Transverse colon (tissue), 4 donors: ENCODE measurements around the gene TGM3. TPM values are rescaled to one million over a fixed set of nuclear protein-coding genes. Genes with fewer than 3 reads are reported as not detected.

ENCODE experiments used
- DNase-seq: peaks from one replicate; pipeline ENCODE4 v3.0.0-alpha.2; 2019
- H3K27ac ChIP-seq, 4 donors: fragments of 200-600 bp; sonication (generic); 2 replicates each; pipeline ENCODE4 v1.5.1; 2016 to 2018; ENCODE audit warnings: inconsistent platforms in 4 of 4
- H3K27me3 ChIP-seq: fragments of 200-600 bp; sonication (generic); 2 replicates; pipeline ENCODE4 v1.5.1; 2017; ENCODE audit warnings: inconsistent platforms
- H3K36me3 ChIP-seq, 4 donors: fragments of 200-600 bp; sonication (generic); 2 replicates each; pipeline ENCODE4 v1.5.1; 2017 to 2019; ENCODE audit warnings: inconsistent platforms in 4 of 4
- H3K4me1 ChIP-seq, 4 donors: fragments of 200-600 bp; sonication (generic); 2 replicates each; pipeline ENCODE4 v1.5.1; 2017 to 2020; ENCODE audit warnings: inconsistent platforms in 4 of 4
- H3K4me3 ChIP-seq, 4 donors: fragments of 200-600 bp; sonication (generic); 1 replicate in 1 of 4; 2 replicates in 3 of 4; pipeline versions ENCODE4 v1.5.1 to v1.6.1; 2017 to 2019; ENCODE audit warnings: inconsistent platforms in 4 of 4
- H3K9me3 ChIP-seq, 2 donors: fragments of 200-600 bp; sonication (generic); 2 replicates each; pipeline ENCODE4 v1.5.1; 2017 to 2019; ENCODE audit warnings: inconsistent platforms in 2 of 2
- EP300 ChIP-seq: sonication (generic); formaldehyde crosslinking; IDR thresholded peaks from one replicate; pipeline ENCODE4 v1.6.1; 2017; ENCODE audit warnings: antibody characterized with exemption, low read depth
- POLR2A ChIP-seq: fragments of 450-650 bp; IDR thresholded peaks from one replicate; pipeline ENCODE4 v1.6.1; 2016; ENCODE audit warnings: antibody characterized with exemption, mild to moderate bottlenecking, moderate library complexity
- POLR2AphosphoS5 ChIP-seq, 3 donors: sonication (generic); formaldehyde crosslinking; IDR thresholded peaks; one replicate each; pipeline ENCODE4 v1.6.1; 2016; ENCODE audit warnings: antibody characterized with exemption in 3 of 3
- WGBS, 2 donors: methylation state at CpG; one replicate each; pipeline ENCODE4 v1.1.5; 2018; ENCODE audit warnings: low coverage in 1 of 2; 5-methylcytosine and 5-hydroxymethylcytosine counted together
- in situ Hi-C, 4 donors: fragments of 200-750 bp; cut with MboI; loops; one replicate each; pipeline versions ENCODE4 v1.15.0 to v1.15.1; 2017; ENCODE audit warnings: low sequenced_read_pairs in 3 of 4, low pct_ligation_motif_present in 1 of 4, low pct_unique_long_range_greater_than_20kb in 1 of 4
- intact Hi-C: fragments of 100-400 bp; cut with DNase I; formaldehyde crosslinking; loops from one replicate; pipeline ENCODE4 v1.15.1; 2023; ENCODE audit warnings: low total_unique reads
- total RNA-seq, 4 donors: library from RNA; depleted of rRNA; stranded (reverse); fragments of >200 nt; gene quantifications; one replicate each; pipeline ENCODE4 v1.1.0, GENCODE V29; 2016
- TF ChIP-seq, protein P1 (sequence below), 5 experiments: fragments of 200-600 bp in 3 of 5; fragments of 450-650 bp in 2 of 5; sonication (generic) in 3 of 5; IDR thresholded peaks; 1 replicate in 2 of 5; 2 replicates in 3 of 5; pipeline ENCODE4 v1.5.1; 2016 to 2017; ENCODE audit warnings: antibody characterized with exemption in 5 of 5, inconsistent platforms in 3 of 5, mild to moderate bottlenecking in 2 of 5, moderate library complexity in 1 of 5

Gene TGM3
- total RNA-seq, 4 donors from 2014 or later, result 0.14 TPM; not detected in 3

DNA sequence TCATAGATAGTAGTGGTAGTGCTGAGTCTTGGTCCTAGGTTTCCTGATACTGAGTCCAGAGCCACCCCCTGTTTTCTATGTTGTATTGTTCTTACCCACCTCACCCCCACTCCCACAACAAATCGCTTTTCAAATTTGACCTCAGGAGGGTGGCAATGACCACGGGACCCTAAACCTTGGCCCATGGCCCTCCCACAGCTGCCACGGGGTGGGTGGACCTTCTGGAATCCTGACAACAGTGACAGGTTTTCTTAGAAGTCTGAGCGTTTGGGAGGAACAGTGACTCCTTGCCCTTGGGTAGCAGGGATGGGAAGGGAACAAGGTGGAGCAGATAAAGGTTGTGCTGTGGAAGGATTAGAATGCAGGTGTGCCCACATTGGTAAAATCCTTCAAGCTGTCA lies 36.9 kb downstream of the TGM3 start:
- TF ChIP-seq POLR2AphosphoS5 (IDR thresholded peaks at IDR 0.05), result no peak
- TF ChIP-seq POLR2A, result no peak
- TF ChIP-seq EP300, result no peak
- TF ChIP-seq, protein P1, sequence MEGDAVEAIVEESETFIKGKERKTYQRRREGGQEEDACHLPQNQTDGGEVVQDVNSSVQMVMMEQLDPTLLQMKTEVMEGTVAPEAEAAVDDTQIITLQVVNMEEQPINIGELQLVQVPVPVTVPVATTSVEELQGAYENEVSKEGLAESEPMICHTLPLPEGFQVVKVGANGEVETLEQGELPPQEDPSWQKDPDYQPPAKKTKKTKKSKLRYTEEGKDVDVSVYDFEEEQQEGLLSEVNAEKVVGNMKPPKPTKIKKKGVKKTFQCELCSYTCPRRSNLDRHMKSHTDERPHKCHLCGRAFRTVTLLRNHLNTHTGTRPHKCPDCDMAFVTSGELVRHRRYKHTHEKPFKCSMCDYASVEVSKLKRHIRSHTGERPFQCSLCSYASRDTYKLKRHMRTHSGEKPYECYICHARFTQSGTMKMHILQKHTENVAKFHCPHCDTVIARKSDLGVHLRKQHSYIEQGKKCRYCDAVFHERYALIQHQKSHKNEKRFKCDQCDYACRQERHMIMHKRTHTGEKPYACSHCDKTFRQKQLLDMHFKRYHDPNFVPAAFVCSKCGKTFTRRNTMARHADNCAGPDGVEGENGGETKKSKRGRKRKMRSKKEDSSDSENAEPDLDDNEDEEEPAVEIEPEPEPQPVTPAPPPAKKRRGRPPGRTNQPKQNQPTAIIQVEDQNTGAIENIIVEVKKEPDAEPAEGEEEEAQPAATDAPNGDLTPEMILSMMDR (IDR thresholded peaks at IDR 0.05), result no peak
- WGBS, 2 donors, result 61 to 79% methylated on average over 2 to 4 of the region's 4 CpGs
- Histone ChIP-seq H3K27ac (no peak overlapping the region), H3K9me3 (no peaks in the 10 kb centered on the region), H3K4me1 (peaks cover 0 to 4% (median 2%) of the 10 kb centered on the region in 4 donors), H3K4me3 (no peak overlapping the region), H3K36me3 (no peaks in the 10 kb centered on the region), H3K27me3 (no peaks in the 10 kb centered on the region)
- in situ Hi-C loops (no loop called here), intact Hi-C loops (no loop called here)
- no peak for DNase-seq

DNA sequence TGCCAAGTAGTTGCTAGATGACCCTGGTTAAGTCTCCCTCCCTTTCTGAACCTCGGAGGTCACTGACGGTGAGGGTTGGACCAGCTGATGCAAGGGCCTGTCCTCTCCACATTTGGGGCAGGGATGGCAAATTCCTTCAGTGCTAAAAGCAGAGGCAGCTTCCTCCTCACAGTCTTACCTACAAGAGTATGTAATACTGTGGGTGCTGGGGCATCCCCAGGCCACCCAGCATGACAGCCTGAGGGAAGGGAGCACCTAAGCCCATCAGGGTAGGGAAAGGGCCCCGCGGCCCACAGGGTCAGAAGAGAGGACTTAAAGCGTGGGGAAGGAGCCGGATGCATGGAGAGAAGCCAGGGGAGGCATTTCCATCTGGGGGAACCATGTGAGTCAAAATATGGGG lies 38.0 kb downstream of the TGM3 start:
- H3K4me3 ChIP-seq, result no peak overlapping the region
- H3K4me1 ChIP-seq, result peaks cover 0 to 4% (median 2%) of the 10 kb centered on the region in 4 donors
- TF ChIP-seq, protein P1 (IDR thresholded peaks at IDR 0.05), result no peak
- TF ChIP-seq POLR2AphosphoS5 (IDR thresholded peaks at IDR 0.05) (no peak), EP300 (no peak), POLR2A (no peak)
- 62 to 84% methylated on average over 2 to 6 of the region's 6 CpGs for WGBS, 2 donors
- no peaks in the 10 kb centered on the region for H3K27me3 ChIP-seq
- no peaks in the 10 kb centered on the region for H3K9me3 ChIP-seq
- in situ Hi-C loops, result no loop called here
- no peak for DNase-seq
- no peaks in the 10 kb centered on the region for H3K36me3 ChIP-seq
- no peak overlapping the region for H3K27ac ChIP-seq
- intact Hi-C loops, result no loop called here

DNA sequence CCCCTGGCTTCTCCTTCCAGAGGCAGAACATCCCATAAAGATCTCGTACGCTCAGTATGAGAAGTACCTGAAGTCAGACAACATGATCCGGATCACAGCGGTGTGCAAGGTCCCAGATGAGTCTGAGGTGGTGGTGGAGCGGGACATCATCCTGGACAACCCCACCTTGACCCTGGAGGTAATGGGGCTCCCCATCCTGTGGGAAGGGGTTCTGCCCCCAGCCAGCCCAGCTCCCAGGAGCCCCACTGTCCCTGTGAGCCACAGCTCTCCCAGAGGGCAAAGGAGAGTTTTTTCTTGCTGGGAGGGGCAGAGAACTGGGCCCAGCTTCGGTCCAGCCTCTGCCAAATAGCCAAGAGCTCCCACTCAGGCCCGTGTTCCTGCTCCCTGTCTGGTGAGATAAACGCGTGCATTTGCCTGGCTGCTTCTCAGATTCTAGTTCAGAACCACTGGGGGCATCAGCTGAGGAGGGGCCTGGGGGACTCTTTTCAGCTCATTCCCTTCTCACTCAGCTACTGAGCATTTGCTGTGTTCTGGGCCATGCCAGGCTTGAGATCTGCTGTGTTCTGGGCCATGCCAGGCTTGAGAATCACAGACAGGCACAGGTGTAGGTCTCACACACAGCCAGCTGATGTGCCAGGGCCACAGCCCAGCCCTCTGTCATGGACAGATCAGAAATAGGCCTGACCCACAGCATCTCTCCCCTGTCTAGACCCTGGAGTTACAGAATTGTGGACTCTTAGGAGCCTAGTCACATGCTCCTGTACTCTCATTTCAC lies 39.5 kb downstream of the TGM3 start:
- H3K4me3 ChIP-seq, result no peak overlapping the region
- 87% methylated on average over 9 of the region's 9 CpGs; no CpG with 5 or more reads in 1 of the 2 donors for WGBS, 2 donors
- intact Hi-C loops (no loop called here), in situ Hi-C loops (no loop called here)
- H3K36me3 ChIP-seq, result no peaks in the 10 kb centered on the region
- H3K27me3 ChIP-seq, result no peaks in the 10 kb centered on the region
- H3K9me3 ChIP-seq, result no peaks in the 10 kb centered on the region
- DNase-seq, result no peak
- H3K27ac ChIP-seq, result no peak overlapping the region
- peaks cover 0 to 2% (median 0%) of the 10 kb centered on the region in 4 donors for H3K4me1 ChIP-seq
- no peak for TF ChIP-seq EP300
- no peak for TF ChIP-seq POLR2A
- TF ChIP-seq, protein P1 (IDR thresholded peaks at IDR 0.05), result no peak
- no peak for TF ChIP-seq POLR2AphosphoS5 (IDR thresholded peaks at IDR 0.05)

DNA sequence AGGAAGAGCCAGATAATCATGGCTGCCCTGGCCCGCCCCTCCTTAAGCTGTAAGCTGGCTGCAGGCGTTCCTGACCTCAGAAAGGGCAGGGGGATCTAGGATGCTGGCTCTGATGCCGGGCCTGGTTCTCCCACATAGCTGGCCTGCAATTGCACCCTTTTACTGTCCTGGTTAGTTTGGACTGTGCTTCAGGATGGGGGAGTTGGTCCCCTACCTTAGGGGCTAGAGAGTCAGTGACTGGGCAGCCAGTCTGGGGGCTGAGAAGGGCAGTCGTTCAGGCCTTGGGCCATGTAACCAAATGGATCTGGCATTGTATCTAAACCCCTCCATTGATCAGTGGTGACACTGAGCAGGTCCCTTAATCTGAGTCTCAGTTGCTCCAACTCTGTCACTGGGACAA lies 40.7 kb downstream of the TGM3 start:
- no peak overlapping the region for H3K27ac ChIP-seq
- no peaks in the 10 kb centered on the region for H3K9me3 ChIP-seq
- no peak overlapping the region for H3K4me3 ChIP-seq
- intact Hi-C loops (no loop called here), in situ Hi-C loops (no loop called here)
- TF ChIP-seq EP300 (no peak), POLR2AphosphoS5 (IDR thresholded peaks at IDR 0.05) (no peak), POLR2A (no peak)
- TF ChIP-seq, protein P1 (IDR thresholded peaks at IDR 0.05), result no peak
- 90% methylated on average over 4 of the region's 4 CpGs; no CpG with 5 or more reads in 1 of the 2 donors for WGBS, 2 donors
- no peaks in the 10 kb centered on the region for H3K4me1 ChIP-seq
- DNase-seq, result no peak
- H3K36me3 ChIP-seq, result no peaks in the 10 kb centered on the region
- no peaks in the 10 kb centered on the region for H3K27me3 ChIP-seq
